ENCODE results near the gene RSPH6A. TPM values are rescaled to one million over a fixed set of nuclear protein-coding genes. Genes with fewer than 3 reads are reported as not detected.
A peak's percentile ranks its signal among the peaks of the same experiment; 100 is the strongest.

RSPH6A gene
- 0.42 and 0.48 TPM in 2 replicates for total RNA-seq
- long read RNA-seq = 0 reads

- no peaks in the 10 kb centered on the region for H3K9me3 Mint-ChIP-seq (ENCODE audit: low read depth)
- DNase-seq (ENCODE audit: low spot score, unreplicated experiment) = no peak
- peaks cover 3% of the 10 kb centered on the region for H3K27me3 Mint-ChIP-seq
- peak within 1 kb of the TSS; percentile 91 for H3K27ac Mint-ChIP-seq
- peak within 1 kb of the TSS; percentile 80 for H3K4me3 Mint-ChIP-seq (ENCODE audit: low read depth)
- H3K36me3 Mint-ChIP-seq (ENCODE audit: insufficient read depth) = peaks cover 1% of the 10 kb centered on the region
- TF ChIP-seq CTCF (IDR thresholded peaks at IDR 0.05; ENCODE audit: unreplicated experiment) = no peak
- peaks cover 2% of the 10 kb centered on the region for H3K4me1 Mint-ChIP-seq (ENCODE audit: low read depth)
Observed at GRCh38 chr19:45814851-45815480, at the start of gene RSPH6A. RSPH6A (minus strand) TSS chr19:45815308; CDS start chr19:45815176, 132 bp downstream.

GRCh38 chr19:45864629-45865082 is 49.5 kb upstream of the RSPH6A start:
- no peak for DNase-seq (ENCODE audit: low spot score, unreplicated experiment)
- H3K27me3 Mint-ChIP-seq = no peaks in the 10 kb centered on the region
- peak overlapping the region; percentile 90 for H3K27ac Mint-ChIP-seq
- H3K4me3 Mint-ChIP-seq (ENCODE audit: low read depth) = peak overlapping the region; percentile 89
- no peak for TF ChIP-seq CTCF (IDR thresholded peaks at IDR 0.05; ENCODE audit: unreplicated experiment)
- H3K4me1 Mint-ChIP-seq (ENCODE audit: low read depth) = peaks cover 34% of the 10 kb centered on the region
- no peaks in the 10 kb centered on the region for H3K9me3 Mint-ChIP-seq (ENCODE audit: low read depth)
- H3K36me3 Mint-ChIP-seq (ENCODE audit: insufficient read depth) = no peaks in the 10 kb centered on the region

GRCh38 chr19:45863840-45864628 is 48.9 kb upstream of the RSPH6A start, which contains the start of gene FOXA3:
FOXA3 (plus strand) TSS chr19:45864326; CDS start chr19:45864457, 131 bp downstream.
- Mint-ChIP-seq H3K27ac (peak within 1 kb of the TSS; percentile 98), H3K4me1 (ENCODE audit: low read depth) (peaks cover 34% of the 10 kb centered on the region), H3K4me3 (ENCODE audit: low read depth) (peak within 1 kb of the TSS; percentile 89), H3K27me3 (no peaks in the 10 kb centered on the region), H3K9me3 (ENCODE audit: low read depth) (no peaks in the 10 kb centered on the region), H3K36me3 (ENCODE audit: insufficient read depth) (no peaks in the 10 kb centered on the region)
- DNase-seq (ENCODE audit: low spot score, unreplicated experiment) = peak; percentile 71
- peak; percentile 89 for TF ChIP-seq CTCF (IDR thresholded peaks at IDR 0.05; ENCODE audit: unreplicated experiment)

DNA sequence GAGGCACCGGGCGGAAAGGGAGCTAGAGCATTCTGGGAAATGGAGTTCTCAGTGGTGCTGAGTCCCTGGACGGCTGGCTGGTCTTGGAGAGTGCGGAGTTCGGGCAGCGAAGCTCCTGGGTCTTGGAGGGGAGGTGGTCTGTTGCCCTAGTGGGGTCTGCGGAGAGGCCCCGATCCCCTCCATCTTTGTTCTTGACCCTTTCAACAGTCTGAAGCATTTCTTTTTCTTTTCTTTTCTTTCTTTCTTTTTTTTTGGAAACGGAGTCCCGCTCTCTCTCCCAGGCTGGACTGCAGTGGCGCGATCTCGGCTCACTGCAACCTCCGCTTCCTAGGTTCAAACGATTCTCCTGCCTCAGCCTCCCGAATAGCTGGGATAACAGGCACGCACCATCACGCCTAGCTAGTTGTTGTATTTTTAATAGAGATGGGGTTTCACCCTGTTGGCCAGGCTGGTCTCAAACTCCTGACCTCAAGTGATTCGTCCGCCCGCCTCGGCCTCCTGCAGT is 48.3 kb upstream of the RSPH6A start:
- no peaks in the 10 kb centered on the region for H3K9me3 Mint-ChIP-seq (ENCODE audit: low read depth)
- no peak for DNase-seq (ENCODE audit: low spot score, unreplicated experiment)
- H3K27me3 Mint-ChIP-seq = no peaks in the 10 kb centered on the region
- H3K36me3 Mint-ChIP-seq (ENCODE audit: insufficient read depth) = no peaks in the 10 kb centered on the region
- peak overlapping the region; percentile 98 for H3K27ac Mint-ChIP-seq
- no peak for TF ChIP-seq CTCF (IDR thresholded peaks at IDR 0.05; ENCODE audit: unreplicated experiment)
- H3K4me3 Mint-ChIP-seq (ENCODE audit: low read depth) = peak overlapping the region; percentile 89
- H3K4me1 Mint-ChIP-seq (ENCODE audit: low read depth) = peaks cover 34% of the 10 kb centered on the region

Measured in progenitor cell of endocrine pancreas (in vitro differentiated cells).